ENCODE data around the gene TRPC1.

The TRPC1 gene

GRCh38 chr3:142837526-142837925 lies 113.7 kb downstream of the TRPC1 start:
- DNase-seq (ENCODE audit: low read depth in 2 of 2): no peak

DNA sequence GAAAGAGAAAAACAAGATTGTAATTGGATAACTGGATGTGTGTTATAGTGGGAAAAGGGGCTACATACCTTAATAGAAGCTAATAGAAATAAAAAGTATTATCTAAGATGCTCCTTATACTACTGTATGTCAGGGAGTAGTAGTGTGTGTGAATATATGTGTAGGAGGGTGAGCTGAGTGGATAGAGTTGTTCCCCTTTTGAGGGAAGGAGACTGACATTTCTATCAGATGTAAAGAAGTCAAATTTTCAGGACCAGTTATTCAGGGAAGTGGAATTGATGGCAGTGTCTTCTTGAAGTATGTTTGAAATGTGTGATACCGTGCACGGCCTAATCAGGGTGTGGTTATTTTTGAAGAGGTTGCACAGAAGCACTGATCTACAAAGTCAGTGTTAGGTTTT lies 116.0 kb downstream of the TRPC1 start:
- no peak for DNase-seq (ENCODE audit: low read depth in 2 of 2)

GRCh38 chr3:142844339-142844977 lies 120.6 kb downstream of the TRPC1 start:
- DNase-seq (ENCODE audit: low read depth in 2 of 2): no peak

DNA sequence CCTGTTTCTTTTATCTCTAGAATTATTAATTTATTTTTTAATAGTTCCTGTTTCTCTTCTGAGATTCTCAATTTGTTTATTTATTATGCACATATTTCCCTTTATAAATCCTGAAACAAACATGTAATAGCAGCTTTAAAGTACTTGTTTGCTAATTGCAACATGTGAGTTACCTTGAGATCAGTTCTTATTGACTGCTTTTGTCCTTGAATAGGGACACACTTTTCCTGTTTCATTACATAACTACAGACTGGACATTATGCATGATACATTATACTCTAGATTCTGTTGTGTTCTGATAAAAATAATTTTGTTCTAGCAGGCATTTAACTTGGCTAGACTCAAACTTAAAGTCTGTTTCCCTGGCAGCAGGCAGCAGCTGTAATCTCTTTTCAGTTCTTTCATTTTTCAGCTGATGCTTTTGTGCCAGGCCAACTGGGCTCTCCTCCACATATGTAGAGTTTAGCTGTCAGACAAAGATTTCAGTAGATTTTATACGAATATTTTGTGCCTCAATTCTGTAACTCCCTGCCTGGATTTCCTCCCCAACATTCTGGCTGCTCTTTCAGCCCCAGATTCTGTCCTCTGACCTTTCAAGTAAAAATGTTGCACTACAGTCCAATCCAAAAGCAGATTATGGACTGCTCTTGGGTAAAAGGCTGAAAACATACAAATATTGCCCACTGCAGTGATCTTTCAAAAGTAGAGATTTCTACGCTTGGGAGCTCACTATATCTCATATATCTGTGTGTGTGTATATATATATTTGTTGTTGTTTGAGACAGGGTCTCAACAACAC lies 123.1 kb downstream of the TRPC1 start:
- DNase-seq (ENCODE audit: low read depth in 2 of 2): no peak

DNA sequence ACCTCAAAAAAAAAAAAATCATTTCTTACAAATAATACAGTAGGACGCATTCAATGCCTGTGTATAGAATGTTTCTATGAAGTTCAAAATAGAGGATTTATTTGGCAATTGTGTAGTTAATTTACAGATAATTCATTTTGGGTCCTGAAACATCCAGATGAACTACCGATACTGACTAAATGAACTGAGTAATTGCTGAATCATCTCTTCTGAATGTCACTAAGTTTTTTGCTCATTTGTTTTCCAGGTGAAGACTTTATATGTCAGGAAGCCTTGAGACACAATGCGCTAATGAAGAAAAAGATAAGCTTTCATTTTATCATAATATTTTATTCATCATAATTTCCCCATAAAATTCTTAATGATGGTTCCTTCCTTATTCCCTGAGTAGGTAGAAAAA lies 125.3 kb downstream of the TRPC1 start:
- no peak for DNase-seq (ENCODE audit: low read depth in 2 of 2)

- no peak for DNase-seq (ENCODE audit: low read depth in 2 of 2)
Measured at GRCh38 chr3:142850395-142851023, 126.7 kb downstream of the TRPC1 start.

DNA sequence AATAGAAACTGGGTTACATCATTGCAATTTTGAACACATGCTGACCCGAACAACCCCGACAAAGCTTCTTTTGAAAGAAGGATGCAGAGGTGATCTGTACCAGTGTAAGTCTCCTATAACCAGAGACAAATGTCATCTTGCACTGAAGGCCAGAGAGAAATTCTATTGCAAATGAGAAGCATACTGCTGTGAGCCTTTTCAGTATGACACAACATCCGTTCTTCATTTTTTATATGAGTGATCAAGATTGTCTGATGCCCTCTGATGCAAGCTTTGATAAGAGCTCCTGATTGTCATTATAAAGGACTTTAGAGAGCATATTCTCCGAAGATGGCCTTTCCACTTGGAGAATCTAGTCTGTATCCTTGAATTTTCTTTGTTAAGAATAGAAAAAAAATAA lies 128.2 kb downstream of the TRPC1 start:
- DNase-seq (ENCODE audit: low read depth in 2 of 2): no peak

- DNase-seq (ENCODE audit: low read depth in 2 of 2): no peak
Measured at GRCh38 chr3:142853270-142854168, 129.7 kb downstream of the TRPC1 start.

- no peak for DNase-seq (ENCODE audit: low read depth in 2 of 2)
Measured at GRCh38 chr3:142857056-142857455, 133.2 kb downstream of the TRPC1 start.

Data from stimulated activated CD8-positive, alpha-beta memory T cell treated with anti-CD3 and anti-CD28 coated beads, Interleukin-7, amount 100 ng/mL, for 4 hours (primary cell).